ENCODE data around the gene MYG1.
A peak's percentile ranks its signal among the peaks of the same experiment; 100 is the strongest.

MYG1 gene

GRCh38 chr12:53302903-53303302 lies 3.4 kb downstream of the MYG1 start:
- Histone ChIP-seq H3K4me3 (ENCODE audit: low read depth, low read length) (no peak overlapping the region), H2AFZ (ENCODE audit: low read length, unreplicated experiment) (no peak overlapping the region), H3K27me3 (ENCODE audit: insufficient read depth, low read length) (no peaks in the 10 kb centered on the region), H3K27ac (ENCODE audit: low read depth, low read length) (no peak overlapping the region), H3K36me3 (ENCODE audit: insufficient read depth, low read length) (peaks cover 10% of the 10 kb centered on the region), H3K79me2 (ENCODE audit: control insufficient read depth, insufficient read depth, low read length, unreplicated experiment) (peaks cover 40% of the 10 kb centered on the region), H3K4me1 (ENCODE audit: control insufficient read depth, insufficient read depth, low read length, unreplicated experiment) (peaks cover 35% of the 10 kb centered on the region)

DNA sequence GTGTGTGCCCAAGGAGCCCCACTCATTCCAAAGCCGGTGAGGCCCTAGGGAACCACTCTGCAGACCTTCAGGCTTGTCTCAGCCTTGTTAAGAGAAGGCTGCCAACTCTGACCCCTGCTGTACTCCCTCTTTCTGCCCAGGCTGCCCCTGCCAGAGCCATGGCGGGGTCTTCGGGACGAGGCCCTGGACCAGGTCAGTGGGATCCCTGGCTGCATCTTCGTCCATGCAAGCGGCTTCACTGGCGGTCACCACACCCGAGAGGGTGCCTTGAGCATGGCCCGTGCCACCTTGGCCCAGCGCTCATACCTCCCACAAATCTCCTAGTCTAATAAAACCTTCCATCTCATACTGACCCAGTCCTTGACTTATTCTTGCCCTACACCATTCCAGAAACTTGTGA lies 7.3 kb downstream of the MYG1 start:
- Histone ChIP-seq H3K4me1 (ENCODE audit: control insufficient read depth, insufficient read depth, low read length, unreplicated experiment) (peaks cover 9% of the 10 kb centered on the region), H2AFZ (ENCODE audit: low read length, unreplicated experiment) (no peak overlapping the region), H3K79me2 (ENCODE audit: control insufficient read depth, insufficient read depth, low read length, unreplicated experiment) (peaks cover 21% of the 10 kb centered on the region), H3K27ac (ENCODE audit: low read depth, low read length) (no peak overlapping the region), H3K4me3 (ENCODE audit: low read depth, low read length) (no peak overlapping the region), H3K27me3 (ENCODE audit: insufficient read depth, low read length) (no peaks in the 10 kb centered on the region), H3K36me3 (ENCODE audit: insufficient read depth, low read length) (peaks cover 13% of the 10 kb centered on the region)

- no peak overlapping the region for H3K4me3 ChIP-seq (ENCODE audit: low read depth, low read length)
- H3K79me2 ChIP-seq (ENCODE audit: control insufficient read depth, insufficient read depth, low read length, unreplicated experiment), result peaks cover 7% of the 10 kb centered on the region
- H3K27ac ChIP-seq (ENCODE audit: low read depth, low read length), result no peak overlapping the region
- H3K36me3 ChIP-seq (ENCODE audit: insufficient read depth, low read length), result peaks cover 7% of the 10 kb centered on the region; the same call in 1 of the 2 replicates
- H3K27me3 ChIP-seq (ENCODE audit: insufficient read depth, low read length), result no peaks in the 10 kb centered on the region
- no peaks in the 10 kb centered on the region for H3K4me1 ChIP-seq (ENCODE audit: control insufficient read depth, insufficient read depth, low read length, unreplicated experiment)
- H2AFZ ChIP-seq (ENCODE audit: low read length, unreplicated experiment), result no peak overlapping the region
These were observed 8.8 kb downstream of the MYG1 start for GRCh38 chr12:53308276-53308675.

DNA sequence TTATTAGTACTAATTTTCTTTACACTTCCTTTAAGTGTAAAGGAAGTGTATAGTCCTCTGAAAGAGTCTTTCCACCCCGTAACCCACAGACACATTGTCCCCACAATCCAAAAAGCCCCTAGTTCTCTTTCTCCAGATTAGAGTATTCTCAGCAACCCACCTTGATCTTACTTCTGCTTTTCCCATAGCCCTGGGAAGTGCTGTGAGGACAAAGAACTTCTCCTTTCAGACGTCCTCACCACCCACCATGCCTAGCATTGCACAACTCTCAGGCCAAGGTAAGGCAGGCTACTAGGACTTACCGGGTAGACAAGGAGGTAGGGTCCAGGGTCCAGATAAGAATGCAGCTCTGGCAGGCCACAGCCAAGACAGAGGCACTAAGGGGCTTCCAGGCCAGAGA lies 14.5 kb downstream of the MYG1 start:
- Histone ChIP-seq H3K27ac (ENCODE audit: low read depth, low read length) (no peak overlapping the region), H2AFZ (ENCODE audit: low read length, unreplicated experiment) (no peak overlapping the region), H3K4me3 (ENCODE audit: low read depth, low read length) (no peak overlapping the region), H3K4me1 (ENCODE audit: control insufficient read depth, insufficient read depth, low read length, unreplicated experiment) (no peaks in the 10 kb centered on the region), H3K27me3 (ENCODE audit: insufficient read depth, low read length) (no peaks in the 10 kb centered on the region), H3K36me3 (ENCODE audit: insufficient read depth, low read length) (peaks cover 5% of the 10 kb centered on the region; the same call in 1 of the 2 replicates), H3K79me2 (ENCODE audit: control insufficient read depth, insufficient read depth, low read length, unreplicated experiment) (no peaks in the 10 kb centered on the region)

- Histone ChIP-seq H3K27ac (ENCODE audit: low read depth, low read length) (peak overlapping the region; percentile 87), H3K79me2 (ENCODE audit: control insufficient read depth, insufficient read depth, low read length, unreplicated experiment) (peaks cover 4% of the 10 kb centered on the region)
These were observed 21.1 kb downstream of the MYG1 start for GRCh38 chr12:53320352-53321195.

DNA sequence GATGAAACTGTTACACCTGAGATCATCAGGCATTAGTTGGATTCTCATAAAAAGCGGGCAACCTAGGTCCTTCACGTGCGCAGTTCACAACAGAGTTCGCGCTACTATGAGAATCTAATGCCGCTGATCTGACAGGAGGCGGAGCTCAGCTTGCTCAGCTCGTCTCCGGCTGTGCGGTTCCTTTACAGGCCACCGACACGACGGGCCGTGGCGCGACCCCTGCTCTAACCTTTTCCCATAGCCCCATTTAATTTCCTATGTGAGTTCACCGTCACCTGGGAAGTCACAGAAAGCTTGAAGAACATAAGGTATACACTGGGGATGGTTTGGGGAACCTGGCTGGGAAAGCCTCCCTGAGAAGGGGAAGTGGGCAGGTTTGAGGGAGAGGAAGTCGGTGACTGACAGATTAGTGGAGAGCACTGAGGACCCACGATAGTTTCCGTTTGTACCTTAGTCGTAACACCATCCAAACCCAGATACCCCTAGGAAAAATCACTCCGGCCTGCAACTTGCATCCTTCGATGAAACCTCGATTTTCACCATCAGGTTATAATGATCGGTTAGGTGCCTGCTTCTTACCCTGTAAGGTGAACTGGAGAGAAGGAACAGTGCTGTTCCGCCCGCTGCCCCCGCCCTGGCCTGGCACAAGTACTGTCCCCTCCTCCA lies 24.8 kb downstream of the MYG1 start:
- H3K4me1 ChIP-seq (ENCODE audit: control insufficient read depth, insufficient read depth, low read length, unreplicated experiment), result peaks cover 24% of the 10 kb centered on the region

More at GRCh38 chr12:53320352-53321195, 21.1 kb downstream of the MYG1 start:
- Histone ChIP-seq H3K4me1 (ENCODE audit: control insufficient read depth, insufficient read depth, low read length, unreplicated experiment) (peaks cover 21% of the 10 kb centered on the region), H2AFZ (ENCODE audit: low read length, unreplicated experiment) (peak overlapping the region; percentile 47), H3K27me3 (ENCODE audit: insufficient read depth, low read length) (no peaks in the 10 kb centered on the region), H3K36me3 (ENCODE audit: insufficient read depth, low read length) (no peaks in the 10 kb centered on the region), H3K4me3 (ENCODE audit: low read depth, low read length) (peak overlapping the region; percentile 88)

GRCh38 chr12:53324779-53325510 lies 25.4 kb downstream of the MYG1 start:
- H3K79me2 ChIP-seq (ENCODE audit: control insufficient read depth, insufficient read depth, low read length, unreplicated experiment), result peaks cover 4% of the 10 kb centered on the region
- H3K36me3 ChIP-seq (ENCODE audit: insufficient read depth, low read length), result no peaks in the 10 kb centered on the region
- H3K27me3 ChIP-seq (ENCODE audit: insufficient read depth, low read length), result no peaks in the 10 kb centered on the region
- peaks cover 23% of the 10 kb centered on the region for H3K4me1 ChIP-seq (ENCODE audit: control insufficient read depth, insufficient read depth, low read length, unreplicated experiment)
- H3K4me3 ChIP-seq (ENCODE audit: low read depth, low read length), result peak overlapping the region; percentile 87
- peak overlapping the region; percentile 63 for H3K27ac ChIP-seq (ENCODE audit: low read depth, low read length)
- peak overlapping the region; percentile 93 for H2AFZ ChIP-seq (ENCODE audit: low read length, unreplicated experiment)

More for the DNA sequence above, 24.8 kb downstream of the MYG1 start:
- Histone ChIP-seq H3K4me3 (ENCODE audit: low read depth, low read length) (peak overlapping the region; percentile 87), H2AFZ (ENCODE audit: low read length, unreplicated experiment) (peak overlapping the region; percentile 93), H3K27me3 (ENCODE audit: insufficient read depth, low read length) (no peaks in the 10 kb centered on the region), H3K36me3 (ENCODE audit: insufficient read depth, low read length) (no peaks in the 10 kb centered on the region), H3K79me2 (ENCODE audit: control insufficient read depth, insufficient read depth, low read length, unreplicated experiment) (peaks cover 4% of the 10 kb centered on the region), H3K27ac (ENCODE audit: low read depth, low read length) (peak overlapping the region; percentile 27)

GRCh38 chr12:53325511-53326061 lies 26.1 kb downstream of the MYG1 start:
- Histone ChIP-seq H3K27me3 (ENCODE audit: insufficient read depth, low read length) (no peaks in the 10 kb centered on the region), H3K36me3 (ENCODE audit: insufficient read depth, low read length) (no peaks in the 10 kb centered on the region), H3K4me1 (ENCODE audit: control insufficient read depth, insufficient read depth, low read length, unreplicated experiment) (peaks cover 16% of the 10 kb centered on the region), H3K4me3 (ENCODE audit: low read depth, low read length) (peak overlapping the region; percentile 87), H2AFZ (ENCODE audit: low read length, unreplicated experiment) (peak overlapping the region; percentile 83), H3K79me2 (ENCODE audit: control insufficient read depth, insufficient read depth, low read length, unreplicated experiment) (peaks cover under 1% of the 10 kb centered on the region), H3K27ac (ENCODE audit: low read depth, low read length) (peak overlapping the region; percentile 63; the same call in 1 of the 2 replicates)

DNA sequence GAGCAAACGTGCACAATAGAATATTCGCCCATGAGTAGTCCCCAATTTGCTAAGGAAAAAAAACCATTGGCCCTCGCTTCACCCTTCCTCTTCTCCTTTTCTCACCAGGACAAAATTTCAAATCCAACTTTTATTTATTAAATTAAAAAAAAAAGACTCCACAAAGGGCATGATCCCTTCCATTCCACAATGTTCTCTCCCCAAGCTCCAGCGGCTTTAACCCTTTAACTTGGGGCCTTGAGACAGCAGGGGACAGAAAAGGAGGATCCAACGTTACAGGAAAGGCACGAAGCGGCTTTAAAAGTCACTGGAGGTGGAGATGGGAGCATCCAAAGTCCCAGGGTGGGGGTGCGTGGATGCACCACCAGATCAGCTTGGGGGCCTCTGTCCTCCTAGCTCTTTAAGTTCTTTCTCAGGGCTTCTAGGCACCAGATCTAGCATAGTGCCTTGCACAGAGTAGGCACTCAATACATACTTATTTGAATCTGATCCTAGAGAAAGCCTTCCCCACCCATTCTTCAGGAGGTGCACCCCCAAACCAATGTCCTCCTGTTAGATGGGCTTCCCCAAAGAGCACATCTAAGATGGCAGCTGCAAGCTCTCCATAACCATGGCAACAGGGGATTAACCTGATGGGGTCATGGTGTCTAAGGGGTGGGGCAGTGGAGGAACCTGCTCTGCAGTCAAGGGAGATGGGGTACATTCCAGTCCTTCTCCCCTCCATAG lies 27.1 kb downstream of the MYG1 start:
- Histone ChIP-seq H3K27ac (ENCODE audit: low read depth, low read length) (no peak overlapping the region), H3K4me1 (ENCODE audit: control insufficient read depth, insufficient read depth, low read length, unreplicated experiment) (peaks cover 13% of the 10 kb centered on the region), H3K79me2 (ENCODE audit: control insufficient read depth, insufficient read depth, low read length, unreplicated experiment) (no peaks in the 10 kb centered on the region), H3K36me3 (ENCODE audit: insufficient read depth, low read length) (no peaks in the 10 kb centered on the region), H2AFZ (ENCODE audit: low read length, unreplicated experiment) (no peak overlapping the region), H3K4me3 (ENCODE audit: low read depth, low read length) (no peak overlapping the region), H3K27me3 (ENCODE audit: insufficient read depth, low read length) (no peaks in the 10 kb centered on the region)
